GM04503 (cell line): Measurements from ENCODE around the gene MTG1.

Experiments
- DNase-seq: peaks from one replicate; pipeline ENCODE4 v3.0.0-alpha.2; 2012; ENCODE audit warnings: low read depth

MTG1 gene

DNA sequence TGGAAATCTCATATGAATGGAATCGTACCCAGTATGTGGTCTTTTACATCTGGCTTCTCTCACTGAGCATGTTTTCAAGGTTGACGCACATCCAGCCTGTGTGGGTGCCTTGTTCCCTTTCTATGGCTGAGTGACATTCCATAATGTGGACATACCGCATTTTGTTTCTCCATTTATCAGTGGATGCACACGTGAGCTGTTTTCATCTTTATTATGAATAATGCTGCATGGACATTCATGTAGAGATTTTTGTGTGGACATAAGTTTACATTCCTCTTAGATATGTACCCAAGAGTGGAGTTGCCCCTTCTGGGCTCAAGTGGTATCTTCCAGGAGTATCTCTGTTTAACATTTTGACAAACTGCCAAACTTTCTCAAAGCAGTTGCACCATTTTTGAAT lies 58.5 kb downstream of the MTG1 start:
- no peak for DNase-seq

GRCh38 chr10:133453516-133454203 lies 59.7 kb downstream of the MTG1 start, which contains the start of gene SCART1:
TSS of gene SCART1 (plus strand) at chr10:133453945. CDS start at chr10:133453998, 53 bp downstream.
- no peak for DNase-seq

- no peak for DNase-seq
These were observed 60.4 kb downstream of the MTG1 start for GRCh38 chr10:133454204-133454893.

- DNase-seq: no peak
These were observed 61.2 kb downstream of the MTG1 start for GRCh38 chr10:133455196-133455595.

GRCh38 chr10:133455611-133456031 lies 61.7 kb downstream of the MTG1 start:
- DNase-seq: no peak

- DNase-seq: no peak
These were observed 62.3 kb downstream of the MTG1 start for GRCh38 chr10:133456041-133456951.

DNA sequence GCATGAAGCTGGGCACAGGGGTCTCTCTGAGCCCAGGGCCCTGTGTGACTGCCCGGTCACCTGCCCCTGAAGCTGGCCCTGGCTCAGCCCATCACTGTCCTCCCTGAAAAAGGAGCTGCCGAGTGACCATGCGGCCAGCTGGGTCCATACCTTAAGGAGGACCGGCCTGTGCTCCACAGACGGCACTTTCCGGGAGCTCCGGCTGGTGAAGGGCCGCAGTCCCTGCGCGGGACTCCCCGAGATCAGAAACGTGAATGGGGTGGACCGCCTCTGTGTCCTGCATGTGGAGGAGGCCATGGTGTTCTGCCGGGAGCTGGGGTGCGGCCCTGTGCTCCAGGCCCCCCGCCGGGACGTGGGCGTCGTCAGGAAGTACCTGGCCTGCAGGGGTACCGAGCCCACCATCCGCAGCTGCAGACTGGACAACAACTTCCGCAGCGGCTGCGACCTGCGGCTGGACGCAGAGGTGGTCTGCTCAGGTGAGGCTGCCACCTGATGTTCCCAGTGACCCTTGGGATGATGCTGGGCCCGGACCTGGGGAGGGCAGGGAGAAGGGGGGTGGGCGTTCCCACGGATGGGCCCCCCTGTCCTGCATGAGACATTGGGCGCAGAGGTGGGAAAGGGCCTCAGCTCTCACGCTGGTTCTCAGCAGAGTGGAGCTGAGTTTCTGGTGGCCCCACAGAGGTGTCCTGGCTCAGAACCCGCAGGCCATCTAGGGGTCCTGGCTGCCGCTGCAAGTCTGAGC lies 63.3 kb downstream of the MTG1 start:
- no peak for DNase-seq

DNA sequence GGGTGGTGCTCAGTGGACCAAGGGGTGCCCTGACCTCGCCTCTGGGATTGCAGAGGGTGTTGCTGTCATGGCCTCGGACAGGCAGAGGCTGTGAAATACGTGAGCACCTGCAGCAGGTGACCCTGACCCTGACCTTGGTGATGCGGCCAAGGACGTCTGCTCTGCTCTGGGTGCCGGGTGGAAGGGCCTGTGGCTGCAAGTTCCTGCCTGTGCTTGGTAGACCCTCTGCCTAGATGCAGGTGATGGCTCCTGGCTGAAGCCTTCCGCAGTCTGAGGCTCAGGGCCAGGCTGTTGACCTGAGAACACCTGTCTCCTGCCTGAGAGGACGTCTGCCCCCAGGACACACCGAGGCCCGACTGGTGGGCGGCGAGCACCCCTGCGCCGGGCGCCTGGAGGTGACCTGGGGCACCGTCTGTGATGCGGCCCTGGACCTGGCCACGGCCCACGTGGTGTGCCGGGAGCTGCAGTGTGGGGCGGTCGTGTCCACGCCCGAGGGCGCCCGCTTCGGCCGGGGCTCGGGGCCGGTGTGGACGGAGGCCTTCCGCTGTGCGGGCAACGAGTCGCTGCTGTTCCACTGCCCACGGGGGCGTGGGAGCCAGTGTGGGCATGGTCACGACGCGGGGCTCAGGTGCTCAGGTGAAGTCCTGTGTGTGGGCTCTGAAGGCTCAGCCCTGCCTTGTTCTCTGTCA lies 64.2 kb downstream of the MTG1 start:
- DNase-seq: no peak

DNA sequence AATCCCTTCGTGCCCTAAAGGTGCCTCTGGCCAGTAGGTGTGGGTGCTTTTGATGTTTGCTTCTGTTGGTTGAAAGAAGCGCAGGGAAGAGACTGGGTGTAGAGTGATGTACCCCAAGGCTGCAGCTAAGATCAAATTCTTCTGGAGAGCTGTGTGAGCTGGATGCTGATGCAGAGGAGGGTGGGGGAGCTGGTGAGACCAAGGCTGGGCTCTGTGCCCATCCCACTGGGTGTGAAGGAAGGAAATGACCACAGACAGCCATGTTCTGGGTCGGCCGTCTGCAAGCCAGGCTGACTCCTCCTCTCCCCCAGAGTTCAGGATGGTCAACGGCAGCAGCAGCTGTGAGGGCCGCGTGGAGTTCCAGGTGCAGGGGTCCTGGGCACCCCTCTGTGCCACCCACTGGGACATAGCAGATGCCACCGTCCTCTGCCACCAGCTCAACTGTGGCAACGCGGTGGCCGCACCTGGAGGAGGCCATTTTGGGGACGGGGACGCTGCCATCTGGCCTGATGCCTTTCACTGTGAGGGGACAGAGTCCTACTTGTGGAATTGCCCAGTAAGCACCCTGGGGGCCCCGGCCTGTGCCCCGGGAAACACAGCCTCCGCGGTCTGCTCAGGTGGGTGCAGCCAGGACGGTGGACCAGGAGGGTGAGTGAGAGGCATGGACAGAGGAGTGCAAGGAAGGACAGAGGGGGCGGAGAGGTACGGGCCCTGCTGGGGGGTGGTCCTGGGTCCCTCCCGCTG lies 64.9 kb downstream of the MTG1 start:
- DNase-seq: no peak

GRCh38 chr10:133459454-133460207 lies 65.7 kb downstream of the MTG1 start:
- no peak for DNase-seq

- no peak for DNase-seq
These were observed 66.3 kb downstream of the MTG1 start for GRCh38 chr10:133460208-133460769.

DNA sequence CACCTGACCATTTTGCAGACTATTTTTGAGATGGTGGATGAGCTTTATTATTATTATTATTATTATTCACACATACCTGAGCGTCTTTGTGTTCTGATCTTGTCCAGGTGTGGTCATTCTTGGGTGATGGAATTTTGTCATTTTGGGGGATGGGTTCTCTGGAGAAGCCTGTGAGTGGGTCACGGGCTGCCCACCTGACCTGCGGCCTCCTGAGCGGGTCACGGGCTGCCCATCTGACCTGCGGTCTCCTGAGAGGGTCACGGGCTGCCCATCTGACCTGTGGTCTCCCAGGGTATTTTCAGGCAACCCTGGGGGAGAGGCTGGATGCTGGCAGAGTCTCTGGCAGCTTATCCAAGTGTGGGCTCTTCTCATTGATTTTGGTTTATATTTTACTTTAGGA lies 67.1 kb downstream of the MTG1 start:
- DNase-seq: no peak

- DNase-seq: no peak
These were observed 67.9 kb downstream of the MTG1 start for GRCh38 chr10:133461841-133462240.

DNA sequence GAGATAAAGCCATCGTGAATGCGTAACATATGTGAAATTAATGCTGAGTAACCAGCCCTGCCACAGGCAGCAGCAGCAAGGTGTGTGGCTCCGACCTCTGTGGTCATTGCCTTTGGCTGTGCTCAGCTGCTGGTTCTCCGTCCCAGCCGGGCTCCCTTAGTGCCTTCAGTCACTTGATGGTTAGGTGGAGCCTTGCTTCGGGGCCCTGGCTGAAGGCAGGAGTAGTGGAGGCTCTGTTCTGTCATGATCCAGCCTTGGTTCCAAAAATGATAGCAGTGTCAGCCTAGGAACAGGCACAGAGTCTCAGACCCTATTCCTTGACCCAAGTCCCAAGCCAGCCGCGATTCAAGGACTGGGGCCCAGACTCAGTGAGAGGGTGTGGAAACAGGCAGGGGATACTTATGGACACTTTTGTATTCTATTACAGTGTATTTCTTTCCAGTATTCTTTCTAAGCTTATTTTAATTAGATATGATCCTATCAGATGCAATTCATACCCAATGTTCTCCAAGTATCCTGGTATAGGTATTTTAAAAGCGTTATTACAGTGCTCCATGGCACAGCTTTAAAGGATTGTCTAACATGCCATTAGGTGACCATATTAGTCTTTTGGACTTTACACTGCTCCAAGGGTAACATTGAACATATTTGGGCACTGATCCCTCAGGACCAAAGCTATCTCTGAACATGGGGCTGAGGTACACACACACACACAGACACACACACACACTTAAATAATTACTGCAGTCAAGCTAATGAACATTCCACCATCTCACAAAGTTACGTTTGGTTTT lies 68.8 kb downstream of the MTG1 start:
- DNase-seq: no peak

DNA sequence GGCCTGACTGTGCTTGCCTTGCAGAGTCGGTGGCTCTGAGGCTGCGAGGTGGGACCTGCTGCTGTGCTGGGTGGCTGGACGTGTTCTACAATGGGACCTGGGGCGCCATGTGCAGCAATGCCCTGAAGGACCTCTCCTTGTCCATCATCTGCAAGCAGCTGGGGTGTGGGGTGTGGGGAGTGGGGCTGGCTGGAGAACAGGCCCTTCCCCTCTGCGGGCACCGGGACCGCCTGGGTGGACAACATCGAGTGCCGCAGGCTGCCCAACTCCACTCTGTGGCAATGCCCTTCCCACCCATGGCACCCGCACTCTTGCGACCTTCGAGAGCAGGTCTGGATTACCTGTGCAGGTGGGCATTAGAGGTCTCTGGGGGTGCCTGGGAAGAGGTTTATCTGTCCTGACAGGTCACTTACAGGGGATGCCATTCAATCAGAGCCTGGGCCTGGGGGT lies 70.7 kb downstream of the MTG1 start:
- no peak for DNase-seq

- DNase-seq: no peak
These were observed 71.4 kb downstream of the MTG1 start for GRCh38 chr10:133465191-133465949.

DNA sequence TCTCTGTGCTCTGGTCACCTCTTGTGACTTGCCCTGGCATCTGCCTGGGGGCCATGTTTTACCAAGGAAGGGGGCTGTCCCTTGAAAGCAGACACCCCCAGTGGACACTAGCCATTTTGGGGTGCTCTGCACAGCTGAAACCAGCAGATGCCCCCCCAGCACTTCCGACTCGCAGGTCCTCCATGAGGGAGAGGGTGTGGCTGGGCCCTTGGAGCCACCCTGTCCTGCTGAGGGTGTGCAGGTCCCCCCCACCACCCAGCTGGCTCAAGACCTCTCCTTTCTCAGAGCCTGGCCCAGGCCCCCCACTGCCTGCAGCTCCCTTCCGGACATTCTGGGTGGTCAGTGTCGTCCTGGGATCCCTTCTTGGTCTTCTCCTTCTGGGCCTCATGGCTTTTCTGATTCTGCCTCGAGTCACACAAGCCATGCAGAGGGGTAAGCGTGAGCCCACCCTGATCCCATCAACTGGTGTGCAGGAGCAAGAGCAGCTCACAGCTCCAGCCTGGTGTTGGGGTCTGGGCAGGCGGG lies 72.1 kb downstream of the MTG1 start:
- DNase-seq: no peak
